NAMALWA (cell line): Measurements from ENCODE around the gene PKNOX2.
"Not testable (repeated sequence)": the region's sequence is repeated elsewhere in the genome, so short reads cannot be mapped to it uniquely, and the experiment has no call there.

Experiments
- DNase-seq: peaks from one replicate; pipeline ENCODE4 v3.0.0-alpha.2; 2015; ENCODE audit warnings: low spot score

The PKNOX2 gene

GRCh38 chr11:125202362-125202880 lies 37.9 kb downstream of the PKNOX2 start:
- no peak for DNase-seq

- DNase-seq = no peak
These were observed 38.4 kb downstream of the PKNOX2 start for GRCh38 chr11:125202977-125203376.

- no peak for DNase-seq
These were observed 43.4 kb downstream of the PKNOX2 start for GRCh38 chr11:125207866-125208425.

DNA sequence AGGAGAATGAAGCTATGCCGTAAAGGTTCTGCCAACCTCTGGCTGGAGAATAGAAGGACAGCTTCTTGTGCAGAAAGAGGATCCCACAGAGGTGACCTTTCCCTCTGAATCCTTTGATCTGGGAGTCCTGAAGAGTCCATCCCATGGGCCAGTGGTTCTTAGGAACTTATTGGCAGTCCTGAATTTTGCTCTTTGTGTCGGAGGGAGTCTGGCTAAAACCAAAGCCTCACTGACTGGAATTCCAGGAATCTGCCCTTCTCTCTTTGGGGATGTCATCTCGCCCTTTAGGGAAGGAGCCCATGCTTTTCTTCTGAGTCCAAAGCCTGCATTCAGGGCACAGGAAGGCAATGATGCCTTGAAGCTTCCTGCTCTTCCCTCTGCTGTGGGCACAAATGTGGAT lies 45.5 kb downstream of the PKNOX2 start:
- DNase-seq = no peak

- no peak for DNase-seq
These were observed 46.8 kb downstream of the PKNOX2 start for GRCh38 chr11:125211191-125211947.

- DNase-seq = no peak
These were observed 47.4 kb downstream of the PKNOX2 start for GRCh38 chr11:125211948-125212340.

DNA sequence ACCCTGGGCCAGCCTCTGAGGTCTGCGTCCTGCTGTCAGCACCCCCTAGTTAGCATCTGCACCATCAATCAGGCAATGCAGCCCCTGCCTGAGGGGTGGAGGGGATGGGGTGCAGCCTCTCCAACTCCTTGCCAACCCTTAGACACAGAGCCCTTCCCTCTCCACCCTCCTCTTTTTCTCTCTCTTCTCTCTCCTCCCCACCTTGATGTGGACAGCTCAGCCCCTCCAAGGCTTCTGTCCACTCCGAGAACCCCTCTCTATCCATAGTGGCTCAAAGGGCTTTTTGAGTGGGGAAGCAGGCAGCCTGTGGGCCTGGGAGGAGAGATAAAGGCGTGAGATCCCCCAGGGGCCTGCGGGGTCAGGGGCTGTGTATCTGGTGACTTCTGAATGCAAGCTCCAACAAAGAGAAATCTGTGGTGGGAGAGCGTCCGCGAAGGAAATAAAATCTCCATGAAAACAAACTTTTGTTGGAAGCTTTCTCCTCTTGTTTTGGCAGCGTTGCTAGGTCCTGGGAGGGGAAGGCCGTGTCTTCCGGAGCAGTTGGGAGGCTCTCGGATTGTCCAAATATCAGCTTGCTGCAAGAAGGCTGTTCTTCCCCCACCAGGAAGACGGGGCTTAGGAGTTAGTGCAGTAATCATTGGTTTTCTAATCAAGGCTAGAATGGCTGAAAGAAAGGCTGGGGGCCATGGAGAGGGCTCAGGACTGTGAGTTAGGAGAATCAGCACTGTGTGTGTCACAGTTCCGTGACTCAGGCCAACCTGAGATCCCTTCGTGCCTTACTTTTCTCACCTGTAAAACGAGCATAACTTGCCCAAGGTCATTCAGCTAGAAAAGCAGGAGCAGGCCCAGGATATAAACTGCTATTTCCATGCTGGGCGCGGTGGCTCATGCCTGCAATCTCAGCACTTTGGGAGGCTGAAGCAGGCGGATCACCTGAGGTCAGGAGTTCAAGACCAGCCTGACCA lies 50.3 kb downstream of the PKNOX2 start:
- DNase-seq = no peak

DNA sequence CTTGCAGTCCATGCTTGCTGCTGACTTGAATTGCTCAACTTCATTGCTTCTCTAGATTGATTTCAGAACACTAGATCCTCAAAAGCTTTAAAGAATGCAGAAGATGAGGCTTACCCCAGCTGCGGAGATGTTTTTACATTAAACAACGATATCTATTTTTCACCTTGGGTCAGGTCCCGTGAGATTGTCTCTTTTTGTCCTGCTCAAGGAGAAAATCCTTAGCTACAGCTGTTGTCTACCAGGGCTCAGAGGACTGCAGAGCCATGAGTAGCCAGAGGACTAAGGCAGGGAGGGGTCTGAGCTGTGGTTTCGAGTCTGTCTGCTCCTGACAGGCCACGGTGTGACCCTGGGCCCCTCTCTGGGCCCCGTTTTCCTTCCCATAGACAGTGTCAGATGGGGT lies 51.4 kb downstream of the PKNOX2 start:
- DNase-seq = no peak

- no peak for DNase-seq
These were observed 53.8 kb downstream of the PKNOX2 start for GRCh38 chr11:125218336-125218735.

- no peak for DNase-seq
These were observed 56.9 kb downstream of the PKNOX2 start for GRCh38 chr11:125221461-125221860.

DNA sequence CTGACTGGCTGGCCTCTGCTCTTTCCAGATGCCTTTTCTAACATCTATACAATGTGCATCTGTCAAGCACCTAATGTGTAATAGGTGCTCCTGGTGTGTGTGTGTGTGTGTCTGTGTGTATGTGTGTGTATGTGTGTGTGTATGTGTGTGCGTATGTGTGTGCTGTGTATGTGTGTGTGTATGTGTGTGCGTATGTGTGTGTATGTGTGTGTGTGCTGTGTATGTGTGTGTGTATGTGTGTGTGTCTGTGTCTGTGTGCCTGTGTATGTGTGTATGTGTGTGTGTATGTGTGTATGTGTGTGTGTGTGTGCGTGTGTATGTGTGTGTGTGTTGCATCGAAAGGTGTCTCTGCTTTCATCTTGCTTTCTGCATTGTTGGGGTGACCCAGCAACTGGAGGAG lies 57.9 kb downstream of the PKNOX2 start:
- DNase-seq = no peak

- not testable (repeated sequence) for DNase-seq
These were observed 58.6 kb downstream of the PKNOX2 start for GRCh38 chr11:125223161-125223560.

- no peak for DNase-seq
These were observed 59.4 kb downstream of the PKNOX2 start for GRCh38 chr11:125223901-125224361.

DNA sequence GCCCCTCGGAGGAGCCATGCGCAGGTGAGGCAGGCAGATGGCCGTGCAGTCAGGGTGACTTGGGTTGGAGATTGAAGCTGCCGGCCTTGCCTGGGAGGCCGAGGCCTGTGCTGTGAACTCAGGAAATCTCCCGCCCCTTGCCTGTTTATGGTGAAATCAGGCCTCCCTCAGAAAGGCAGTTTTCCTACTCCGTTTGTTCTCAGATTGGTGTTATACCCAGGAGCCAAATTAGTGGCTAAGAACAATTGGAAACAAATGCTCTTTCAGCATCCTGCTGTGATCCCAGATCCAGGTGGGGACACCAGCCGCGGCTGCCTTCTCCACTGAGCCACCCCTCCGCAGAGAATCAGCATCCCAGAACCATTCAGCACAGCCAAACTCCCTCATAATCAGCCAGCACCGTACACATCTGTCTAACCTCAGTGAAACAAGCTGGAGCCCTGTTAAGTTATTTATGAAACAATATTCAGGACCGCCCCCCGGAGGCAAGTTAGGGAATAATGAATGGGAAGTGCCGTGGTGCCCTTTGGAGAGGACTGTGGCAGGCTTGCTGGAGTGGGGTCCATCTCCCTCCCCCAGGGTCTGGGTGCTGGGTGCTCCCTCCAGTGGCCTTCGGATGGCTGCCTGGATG lies 60.0 kb downstream of the PKNOX2 start:
- no peak for DNase-seq

- DNase-seq = no peak
These were observed 60.9 kb downstream of the PKNOX2 start for GRCh38 chr11:125225401-125225800.

GRCh38 chr11:125226031-125226430 lies 61.5 kb downstream of the PKNOX2 start:
- no peak for DNase-seq

DNA sequence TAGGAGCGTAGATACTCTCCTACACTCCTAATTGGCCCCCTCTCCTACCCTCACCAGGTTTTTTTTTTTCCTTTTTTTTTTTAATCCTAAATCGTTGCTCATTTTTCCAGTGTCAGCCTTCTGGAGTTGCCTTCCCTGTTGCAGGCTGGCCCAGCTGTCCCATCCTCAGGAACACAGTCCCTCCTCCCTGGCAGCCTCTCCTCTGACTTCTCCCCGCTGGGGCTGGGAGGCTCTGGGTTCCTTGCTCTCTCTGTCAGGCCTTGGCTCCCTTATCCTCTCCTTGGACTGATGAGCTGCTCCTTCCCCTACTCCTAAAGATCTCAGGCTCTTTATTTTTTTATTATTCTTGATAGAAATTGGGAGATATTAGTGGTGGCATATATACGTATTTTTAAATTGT lies 62.2 kb downstream of the PKNOX2 start:
- DNase-seq = no peak

GRCh38 chr11:125227151-125227550 lies 62.6 kb downstream of the PKNOX2 start:
- DNase-seq = no peak

DNA sequence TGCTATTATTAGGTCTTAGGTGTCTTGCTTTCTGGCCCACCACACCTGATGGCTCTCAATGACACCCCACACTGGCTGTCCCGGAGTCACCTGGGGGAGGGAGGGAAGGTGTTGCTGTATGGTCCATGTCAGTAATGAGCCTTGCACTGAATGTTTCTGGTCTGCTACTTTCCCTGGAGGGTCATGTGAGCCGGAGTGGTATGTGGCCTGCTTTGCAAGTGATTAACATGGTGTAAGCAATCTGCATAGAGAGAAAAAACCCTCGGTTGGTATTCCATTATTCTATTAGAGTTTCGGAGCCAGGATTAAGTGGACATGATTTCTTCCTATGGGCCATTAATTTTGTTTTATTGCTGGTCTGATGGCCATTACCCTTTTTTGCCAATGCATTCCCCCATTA lies 63.9 kb downstream of the PKNOX2 start:
- no peak for DNase-seq

DNA sequence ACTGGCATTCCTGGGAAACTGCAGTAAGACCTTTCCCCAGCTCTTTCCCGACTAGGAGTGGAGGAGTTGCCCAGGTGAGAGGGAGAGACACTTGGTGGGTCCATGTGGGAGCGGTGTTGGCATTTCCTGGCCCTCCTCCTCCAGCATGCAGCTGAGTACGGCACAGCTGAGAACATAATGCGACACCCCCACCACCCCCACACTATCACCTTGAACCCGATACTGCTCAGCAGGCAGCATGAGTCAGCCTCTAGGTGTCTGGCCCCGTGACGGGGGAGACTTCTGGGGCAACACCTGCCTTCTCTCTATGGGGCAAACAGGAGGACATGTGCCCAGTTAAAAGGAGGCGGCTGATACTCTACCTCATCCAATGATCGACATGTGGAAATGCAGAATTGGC lies 64.4 kb downstream of the PKNOX2 start:
- no peak for DNase-seq

GRCh38 chr11:125229916-125230315 lies 65.4 kb downstream of the PKNOX2 start:
- no peak for DNase-seq

DNA sequence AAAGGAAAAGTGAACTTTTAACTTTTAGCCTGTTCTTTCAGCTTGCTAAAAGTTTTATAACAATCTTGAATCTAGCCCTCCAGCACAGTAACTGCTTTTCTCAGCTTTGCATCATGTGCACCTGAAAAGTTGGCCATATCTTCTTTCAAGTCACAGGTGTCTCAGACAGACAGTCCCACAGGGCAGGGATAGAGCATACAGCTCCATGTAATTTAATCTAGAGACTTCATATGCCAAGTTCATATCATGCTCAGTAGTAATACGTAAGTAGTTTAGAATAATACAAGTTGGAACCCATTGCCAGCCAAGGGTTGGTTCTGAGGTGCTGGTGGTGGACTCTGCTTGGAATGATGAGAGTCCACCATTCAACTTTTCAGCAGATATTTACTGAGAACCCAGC lies 68.6 kb downstream of the PKNOX2 start:
- no peak for DNase-seq
